ENCODE data around the gene OR1A1. TPM values are rescaled to one million over a fixed set of nuclear protein-coding genes. Genes with fewer than 3 reads are reported as not detected.
"Not testable (repeated sequence)": the region's sequence is repeated elsewhere in the genome, so short reads cannot be mapped to it uniquely, and the experiment has no call there.

The OR1A1 gene
- total RNA-seq, 1 experiment from 2014 or later = not detected

DNA sequence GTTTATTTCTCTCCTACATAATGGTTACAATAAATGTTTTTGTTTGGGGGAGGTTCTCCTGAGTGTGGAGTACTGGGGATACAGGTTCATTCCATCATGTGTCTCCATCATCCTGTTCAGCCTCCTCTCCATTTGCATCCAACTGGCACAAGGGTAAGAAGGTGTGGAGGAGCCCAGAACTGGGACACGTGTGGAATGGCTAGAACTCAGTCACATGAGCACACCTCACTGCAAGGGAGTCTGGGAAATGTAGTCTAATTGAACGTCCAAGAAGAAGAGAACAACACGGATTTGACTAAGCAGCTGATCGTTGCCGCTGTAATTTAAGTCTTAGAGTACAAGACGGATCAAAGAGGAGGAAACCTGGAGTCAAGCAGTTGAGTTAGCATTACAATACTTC is 6.1 kb downstream of the OR1A1 start:
- Histone ChIP-seq H3T11ph (ENCODE audit: low read length) (no peak overlapping the region), H4K8ac (replicated peaks; ENCODE audit: insufficient read length, low read depth, low read length) (no peak overlapping the region), H4K20me1 (ENCODE audit: control insufficient read depth, insufficient read depth, insufficient read length) (no peaks in the 10 kb centered on the region), H3K9me3 (ENCODE audit: control insufficient read depth, low read depth, low read length) (peaks cover 63% of the 10 kb centered on the region), H3K79me2 (ENCODE audit: insufficient read depth, low read length) (no peaks in the 10 kb centered on the region), H3K4ac (ENCODE audit: low read depth, low read length) (no peak overlapping the region), H2AFZ (ENCODE audit: low read length) (no peak overlapping the region), H3K27ac (ENCODE audit: insufficient read length, low read depth, low read length) (no peak overlapping the region), H4K5ac (ENCODE audit: insufficient read length, low read depth, low read length) (no peak overlapping the region), H2AK5ac (ENCODE audit: insufficient read length, low read length) (no peak overlapping the region), H2BK12ac (ENCODE audit: insufficient read length, low read depth, low read length) (no peak overlapping the region), H3K23ac (ENCODE audit: insufficient read length, low read depth, low read length) (no peak overlapping the region), H3K4me2 (ENCODE audit: insufficient read depth, insufficient read length, low read length) (no peak overlapping the region), H3K4me1 (ENCODE audit: insufficient read depth, low read length) (no peaks in the 10 kb centered on the region), H3K23me2 (ENCODE audit: insufficient read length, low read depth, low read length, poor library complexity, severe bottlenecking) (no peaks in the 10 kb centered on the region), H3K9ac (ENCODE audit: extremely low read depth, insufficient read length, low read length) (no peak overlapping the region), H2BK20ac (ENCODE audit: low read depth, low read length, poor library complexity, severe bottlenecking) (no peak overlapping the region), H3K18ac (ENCODE audit: insufficient read length, low read depth, low read length) (no peak overlapping the region), H2BK5ac (ENCODE audit: insufficient read length, low read length) (no peak overlapping the region), H3K56ac (ENCODE audit: insufficient read length, low read depth, low read length) (no peak overlapping the region), H4K91ac (ENCODE audit: insufficient read length, low read depth, low read length) (no peak overlapping the region), H2BK15ac (ENCODE audit: low read depth, low read length) (no peak overlapping the region), H2BK120ac (ENCODE audit: low read depth, low read length, poor library complexity, severe bottlenecking) (no peak overlapping the region), H3K14ac (ENCODE audit: insufficient read depth, low read length) (no peak overlapping the region), H3K79me1 (ENCODE audit: insufficient read depth, low read depth, low read length, poor library complexity, severe bottlenecking) (no peaks in the 10 kb centered on the region), H3K27me3 (ENCODE audit: insufficient read depth, low read length) (no peaks in the 10 kb centered on the region)
- Mint-ChIP-seq H3K4me1 (no peaks in the 10 kb centered on the region), H3K27ac (no peak overlapping the region), H3K36me3 (ENCODE audit: insufficient read depth in 1 of 3, low read depth in 3 of 3) (peaks cover 0 to 23% (median 2%) of the 10 kb centered on the region in 3 experiments; a peak in 3 of 7 replicates), H3K4me3 (no peak overlapping the region), H3K27me3 (ENCODE audit: low read depth) (no peaks in the 10 kb centered on the region; the same call in 1 of the 2 replicates), H3K9me3 (peaks cover 64 to 94% of the 10 kb centered on the region in 2 experiments)
- WGBS (ENCODE audit: extremely low coverage, insufficient read length, low lambda C conversion rate) = no CpG with 5 or more reads among the region's 6 CpGs
- peak; percentile 34 for DNase-seq
- TF ChIP-seq, protein P1, sequence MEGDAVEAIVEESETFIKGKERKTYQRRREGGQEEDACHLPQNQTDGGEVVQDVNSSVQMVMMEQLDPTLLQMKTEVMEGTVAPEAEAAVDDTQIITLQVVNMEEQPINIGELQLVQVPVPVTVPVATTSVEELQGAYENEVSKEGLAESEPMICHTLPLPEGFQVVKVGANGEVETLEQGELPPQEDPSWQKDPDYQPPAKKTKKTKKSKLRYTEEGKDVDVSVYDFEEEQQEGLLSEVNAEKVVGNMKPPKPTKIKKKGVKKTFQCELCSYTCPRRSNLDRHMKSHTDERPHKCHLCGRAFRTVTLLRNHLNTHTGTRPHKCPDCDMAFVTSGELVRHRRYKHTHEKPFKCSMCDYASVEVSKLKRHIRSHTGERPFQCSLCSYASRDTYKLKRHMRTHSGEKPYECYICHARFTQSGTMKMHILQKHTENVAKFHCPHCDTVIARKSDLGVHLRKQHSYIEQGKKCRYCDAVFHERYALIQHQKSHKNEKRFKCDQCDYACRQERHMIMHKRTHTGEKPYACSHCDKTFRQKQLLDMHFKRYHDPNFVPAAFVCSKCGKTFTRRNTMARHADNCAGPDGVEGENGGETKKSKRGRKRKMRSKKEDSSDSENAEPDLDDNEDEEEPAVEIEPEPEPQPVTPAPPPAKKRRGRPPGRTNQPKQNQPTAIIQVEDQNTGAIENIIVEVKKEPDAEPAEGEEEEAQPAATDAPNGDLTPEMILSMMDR (conservative IDR thresholded peaks at IDR 0.05) = no peak

DNA sequence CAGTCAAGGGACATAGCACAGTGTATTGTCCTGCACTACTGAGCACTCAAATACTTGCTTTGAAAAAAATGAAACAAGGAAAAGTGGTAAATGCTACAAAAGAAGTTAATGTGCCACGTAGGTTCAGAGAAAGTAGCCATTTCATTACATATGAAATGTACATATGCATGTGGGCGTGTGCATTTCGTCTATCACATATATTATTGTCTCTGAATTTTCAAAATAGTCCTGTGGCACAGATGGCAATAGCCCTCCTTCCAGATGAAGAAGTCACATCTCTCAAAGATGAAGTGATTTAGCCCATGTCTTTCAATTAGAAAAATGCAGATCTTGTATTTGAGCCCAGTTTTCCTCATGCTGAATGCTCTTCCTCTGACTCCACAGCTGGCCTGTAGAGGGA is 12.5 kb downstream of the OR1A1 start:
- not testable (repeated sequence) for H3K4ac ChIP-seq (ENCODE audit: low read depth, low read length); H4K8ac ChIP-seq (replicated peaks; ENCODE audit: insufficient read length, low read depth, low read length); DNase-seq; H3K79me2 ChIP-seq (ENCODE audit: insufficient read depth, low read length); H3K9ac ChIP-seq (ENCODE audit: extremely low read depth, insufficient read length, low read length); H3K27me3 ChIP-seq (ENCODE audit: insufficient read depth, low read length); H3K36me3 Mint-ChIP-seq (ENCODE audit: insufficient read depth in 1 of 3, low read depth in 3 of 3); H2AK5ac ChIP-seq (ENCODE audit: insufficient read length, low read length); H3K23ac ChIP-seq (ENCODE audit: insufficient read length, low read depth, low read length); H4K20me1 ChIP-seq (ENCODE audit: control insufficient read depth, insufficient read depth, insufficient read length); H2BK5ac ChIP-seq (ENCODE audit: insufficient read length, low read length); H2BK12ac ChIP-seq (ENCODE audit: insufficient read length, low read depth, low read length); H3K4me1 ChIP-seq (ENCODE audit: insufficient read depth, low read length); H3K56ac ChIP-seq (ENCODE audit: insufficient read length, low read depth, low read length); H2BK20ac ChIP-seq (ENCODE audit: low read depth, low read length, poor library complexity, severe bottlenecking); H4K91ac ChIP-seq (ENCODE audit: insufficient read length, low read depth, low read length); H4K5ac ChIP-seq (ENCODE audit: insufficient read length, low read depth, low read length); H3K27ac ChIP-seq (ENCODE audit: insufficient read length, low read depth, low read length); H2BK15ac ChIP-seq (ENCODE audit: low read depth, low read length); H2BK120ac ChIP-seq (ENCODE audit: low read depth, low read length, poor library complexity, severe bottlenecking); H3K79me1 ChIP-seq (ENCODE audit: insufficient read depth, low read depth, low read length, poor library complexity, severe bottlenecking); H2AFZ ChIP-seq (ENCODE audit: low read length); H3K14ac ChIP-seq (ENCODE audit: insufficient read depth, low read length); H3K4me1 Mint-ChIP-seq; H3K18ac ChIP-seq (ENCODE audit: insufficient read length, low read depth, low read length); H3K23me2 ChIP-seq (ENCODE audit: insufficient read length, low read depth, low read length, poor library complexity, severe bottlenecking); H3K27ac Mint-ChIP-seq; H3T11ph ChIP-seq (ENCODE audit: low read length); H3K27me3 Mint-ChIP-seq (ENCODE audit: low read depth); H3K4me2 ChIP-seq (ENCODE audit: insufficient read depth, insufficient read length, low read length); H3K4me3 Mint-ChIP-seq
- H3K9me3 ChIP-seq (ENCODE audit: control insufficient read depth, low read depth, low read length) = peaks cover 48% of the 10 kb centered on the region
- peaks cover 66 to 88% of the 10 kb centered on the region in 2 experiments for H3K9me3 Mint-ChIP-seq
- WGBS (ENCODE audit: extremely low coverage, insufficient read length, low lambda C conversion rate) = no CpG with 5 or more reads among the region's 3 CpGs
